Fibroblast of lung (primary cell): ENCODE results near the gene ERFE.

Experiments used
- CTCF ChIP-seq, 2 donors: IDR thresholded peaks in 1 of 2; conservative IDR thresholded peaks in 1 of 2; 1 replicate in 1 of 2; 2 replicates in 1 of 2; pipeline ENCODE4 v1.5.1; 2011 to 2012; ENCODE audit warnings: low read length in 2 of 2, control low read depth in 1 of 2, inconsistent platforms in 1 of 2, low read depth in 1 of 2, mild to moderate bottlenecking in 1 of 2
- EZH2 ChIP-seq: IDR thresholded peaks from 2 replicates; pipeline ENCODE4 v1.5.1; 2012; ENCODE audit warnings: low read length, control low read depth, mild to moderate bottlenecking; ENCODE audit errors: missing control alignments

GRCh38 chr2:238207006-238207405 is 48.2 kb downstream of the ERFE start:
- TF ChIP-seq CTCF (conservative IDR thresholded peaks at IDR 0.05 in 1 of 2, IDR thresholded peaks at IDR 0.05 in 1 of 2; ENCODE audit: low read depth in 1 of 2, low read length in 2 of 2) = no peak
- TF ChIP-seq EZH2 = no peak
